ENCODE measurements around the gene C1QTNF2. TPM values are rescaled to one million over a fixed set of nuclear protein-coding genes. Genes with fewer than 3 reads are reported as not detected.

The C1QTNF2 gene
- total and polyA plus RNA-seq, 4 donors, result 0.62 to 3.0 (median 1.6) TPM

DNA sequence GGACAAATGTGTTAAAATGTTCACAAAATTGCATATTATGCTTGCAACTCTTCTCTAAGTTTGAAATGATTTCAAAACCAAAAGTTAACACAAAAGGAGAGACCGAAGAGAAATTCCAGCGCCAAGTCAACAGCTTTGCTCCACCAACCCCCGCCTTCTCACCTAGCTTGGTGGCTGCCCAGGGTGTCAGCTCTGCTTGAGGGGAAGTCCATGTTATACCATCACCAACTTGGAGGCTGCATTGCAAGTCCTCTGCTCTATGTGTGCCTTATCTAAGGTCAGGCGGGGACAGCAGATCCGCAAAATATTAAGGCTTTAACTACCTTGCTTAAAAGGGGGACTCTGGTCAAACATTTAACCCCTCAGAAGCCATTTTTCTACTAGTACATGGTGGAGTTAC, 72.7 kb downstream of the C1QTNF2 start:
- TF ChIP-seq, protein P1, sequence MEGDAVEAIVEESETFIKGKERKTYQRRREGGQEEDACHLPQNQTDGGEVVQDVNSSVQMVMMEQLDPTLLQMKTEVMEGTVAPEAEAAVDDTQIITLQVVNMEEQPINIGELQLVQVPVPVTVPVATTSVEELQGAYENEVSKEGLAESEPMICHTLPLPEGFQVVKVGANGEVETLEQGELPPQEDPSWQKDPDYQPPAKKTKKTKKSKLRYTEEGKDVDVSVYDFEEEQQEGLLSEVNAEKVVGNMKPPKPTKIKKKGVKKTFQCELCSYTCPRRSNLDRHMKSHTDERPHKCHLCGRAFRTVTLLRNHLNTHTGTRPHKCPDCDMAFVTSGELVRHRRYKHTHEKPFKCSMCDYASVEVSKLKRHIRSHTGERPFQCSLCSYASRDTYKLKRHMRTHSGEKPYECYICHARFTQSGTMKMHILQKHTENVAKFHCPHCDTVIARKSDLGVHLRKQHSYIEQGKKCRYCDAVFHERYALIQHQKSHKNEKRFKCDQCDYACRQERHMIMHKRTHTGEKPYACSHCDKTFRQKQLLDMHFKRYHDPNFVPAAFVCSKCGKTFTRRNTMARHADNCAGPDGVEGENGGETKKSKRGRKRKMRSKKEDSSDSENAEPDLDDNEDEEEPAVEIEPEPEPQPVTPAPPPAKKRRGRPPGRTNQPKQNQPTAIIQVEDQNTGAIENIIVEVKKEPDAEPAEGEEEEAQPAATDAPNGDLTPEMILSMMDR (IDR thresholded peaks at IDR 0.05; ENCODE audit: control extremely low read depth, extremely low read depth), result no peak
- Histone ChIP-seq H3K9ac (ENCODE audit: insufficient read depth in 1 of 2, low read length in 2 of 2) (no peak overlapping the region), H3K9me3 (ENCODE audit: control insufficient read depth in 4 of 4, insufficient read depth in 3 of 4, low read length in 3 of 4) (no peaks in the 10 kb centered on the region), H3K4me3 (no peak overlapping the region), H3K36me3 (ENCODE audit: control insufficient read depth in 4 of 4, insufficient read depth in 4 of 4, low read length in 4 of 4) (peaks cover 0 to 5% (median 1%) of the 10 kb centered on the region in 4 donors), H3K4me1 (ENCODE audit: control insufficient read depth in 5 of 5, insufficient read depth in 5 of 5, low read length in 5 of 5) (peaks cover 0 to 18% (median 4%) of the 10 kb centered on the region in 5 donors), H3K27me3 (ENCODE audit: control insufficient read depth in 3 of 3, insufficient read depth in 3 of 3, low read length in 2 of 3) (no peaks in the 10 kb centered on the region), H3K27ac (ENCODE audit: low read depth in 1 of 2, low read length in 1 of 2) (peak overlapping the region in 1 of 2 donors; percentile 74)
- 65 to 74% methylated on average over 5 of the region's 5 CpGs for WGBS, 2 donors
- ATAC-seq (ENCODE audit: insufficient read depth, low FRiP score) (peak; percentile 27), DNase-seq (no peak)

Small RNA genes lying within 50 kb of the gene (small RNA-seq; reads per million reads assigned to genes)
- not detected for gene AC112191.3 (ENCODE audit: low replicate concordance)

Other genes starting within 250 kb of the C1QTNF2 start
- gene FABP6, start 141.1 kb downstream of the C1QTNF2 start, total RNA-seq, result 10 to 100 TPM in 1 of 2 donors, 1 to 10 TPM in 1; 5.0 to 13.1 TPM
- 1 to 10 TPM; 6.0 to 6.6 TPM for gene FABP6, start 141.1 kb downstream of the C1QTNF2 start, polyA plus RNA-seq
- 10 to 100 TPM in 1 of 2 donors, 1 to 10 TPM in 1; 9.1 to 22.3 TPM for gene CCNJL, start 58.1 kb downstream of the C1QTNF2 start, total RNA-seq
- 10 to 100 TPM; 10.4 to 16.5 TPM for gene CCNJL, start 58.1 kb downstream of the C1QTNF2 start, polyA plus RNA-seq
- 10 to 100 TPM in 1 of 2 donors, 1 to 10 TPM in 1; 3.0 to 12.3 TPM for gene FAM200C, start 29.4 kb upstream of the C1QTNF2 start, total RNA-seq
- 1 to 10 TPM; 1.1 to 4.3 TPM for gene FAM200C, start 29.4 kb upstream of the C1QTNF2 start, polyA plus RNA-seq
- 10 to 100 TPM; 35.2 to 35.6 TPM for gene SLU7, start 48.5 kb upstream of the C1QTNF2 start, total RNA-seq
- gene SLU7, start 48.5 kb upstream of the C1QTNF2 start, polyA plus RNA-seq, result 10 to 100 TPM; 26.7 to 34.4 TPM
- 10 to 100 TPM in 1 of 2 donors, 1 to 10 TPM in 1; 4.0 to 17.1 TPM for gene PTTG1, start 51.2 kb upstream of the C1QTNF2 start, total RNA-seq
- gene PTTG1, start 51.2 kb upstream of the C1QTNF2 start, polyA plus RNA-seq, result 10 to 100 TPM; 13.7 to 29.2 TPM

Data from lung (tissue), 13 donors.